KOPT-K1 (cell line): ENCODE measurements around the gene ASXL1.
"Not testable (repeated sequence)": the region's sequence is repeated elsewhere in the genome, so short reads cannot be mapped to it uniquely, and the experiment has no call there.

Source experiments
- H3K27ac ChIP-seq: fragments of 200-600 bp; sonication (generic); 2 replicates; pipeline ENCODE4 v1.5.1; 2016; ENCODE audit warnings: antibody characterized with exemption, mild to moderate bottlenecking, low read depth, low read length; ENCODE audit not compliant: poor library complexity, severe bottlenecking
- H3K36me3 ChIP-seq: fragments of 200-600 bp; sonication (generic); 2 replicates; pipeline ENCODE4 v1.5.1; 2017; ENCODE audit warnings: antibody characterized with exemption, mild to moderate bottlenecking, low read length, moderate library complexity; ENCODE audit not compliant: insufficient read depth
- H3K9me3 ChIP-seq: fragments of 200-600 bp; sonication (generic); 2 replicates; pipeline ENCODE4 v1.5.1; 2017; ENCODE audit warnings: antibody characterized with exemption, low read length, mild to moderate bottlenecking; ENCODE audit not compliant: insufficient read depth, poor library complexity, severe bottlenecking

Gene ASXL1

DNA sequence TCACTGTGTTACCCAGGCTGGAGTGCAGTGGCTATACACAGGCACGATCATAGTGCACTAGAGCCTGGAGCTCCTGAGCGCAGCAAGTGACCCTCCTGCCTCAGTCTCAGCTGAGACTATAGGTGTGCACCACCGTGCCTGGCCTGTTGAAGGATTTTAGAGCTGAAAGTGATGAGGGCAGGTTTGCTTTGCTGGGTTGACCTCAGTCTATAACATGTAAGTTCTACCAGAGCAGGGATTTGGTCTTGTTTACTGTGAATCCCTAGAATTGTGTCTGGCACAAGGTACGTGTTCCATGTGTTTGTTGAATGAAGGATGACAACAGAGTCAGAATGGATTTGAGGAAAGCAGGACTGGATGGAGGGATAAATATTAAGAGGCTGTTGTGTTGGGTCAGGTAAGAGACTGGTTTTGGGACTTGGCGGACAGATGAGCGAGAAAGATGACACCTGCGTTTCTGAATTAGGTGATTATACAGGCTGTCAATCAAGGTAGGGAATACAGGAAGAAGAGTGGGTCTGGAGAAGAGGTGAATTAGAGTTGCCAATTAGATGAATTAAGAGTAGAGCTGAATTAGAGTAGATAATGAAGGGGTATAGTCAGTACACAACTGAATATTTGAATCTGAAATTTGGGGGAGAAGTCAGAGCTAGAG lies 6.5 kb downstream of the ASXL1 start:
- peaks cover 44% of the 10 kb centered on the region for H3K36me3 ChIP-seq

DNA sequence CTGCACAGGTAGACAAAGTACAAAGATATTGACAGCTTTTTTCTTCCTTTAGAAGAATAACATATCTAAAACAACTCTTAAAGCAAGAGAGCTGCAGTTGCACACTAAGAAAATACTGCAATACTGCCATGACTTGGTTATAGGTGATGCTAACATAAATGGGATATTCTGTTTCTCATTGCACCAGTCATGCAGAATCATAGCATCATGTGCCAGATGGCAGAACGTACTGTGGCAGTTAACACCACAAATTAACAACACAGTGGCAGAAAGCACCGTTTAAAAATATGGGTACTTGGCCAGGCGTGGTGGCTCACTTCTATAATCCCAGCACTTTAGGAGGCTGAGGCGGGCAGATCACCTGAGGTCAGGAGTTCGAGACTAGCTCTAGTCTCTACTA lies 7.4 kb downstream of the ASXL1 start:
- Histone ChIP-seq H3K36me3 (peaks cover 50% of the 10 kb centered on the region), H3K9me3 (no peaks in the 10 kb centered on the region), H3K27ac (no peak overlapping the region)

More for the DNA sequence above, 6.5 kb downstream of the ASXL1 start:
- Histone ChIP-seq H3K27ac (no peak overlapping the region), H3K9me3 (no peaks in the 10 kb centered on the region)

DNA sequence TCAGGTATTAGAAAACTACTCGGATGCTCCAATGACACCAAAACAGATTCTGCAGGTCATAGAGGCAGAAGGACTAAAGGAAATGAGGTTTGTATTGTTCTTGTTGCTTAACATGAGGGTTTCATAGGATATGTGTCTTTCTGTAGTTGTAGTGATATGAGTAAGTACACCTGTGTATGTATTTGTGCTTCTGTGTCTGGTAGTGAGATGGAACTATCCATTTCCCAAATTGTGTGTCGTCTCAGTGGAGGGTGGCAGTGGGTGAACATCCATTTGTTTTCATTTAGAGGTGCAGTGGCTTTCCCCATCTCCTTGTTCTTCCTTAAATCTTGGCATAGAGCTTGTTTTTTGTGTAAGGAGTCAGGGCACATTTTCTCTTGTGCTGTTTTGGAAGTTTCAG lies 8.2 kb downstream of the ASXL1 start:
- H3K9me3 ChIP-seq, result no peaks in the 10 kb centered on the region
- H3K27ac ChIP-seq, result no peak overlapping the region
- H3K36me3 ChIP-seq, result peaks cover 52% of the 10 kb centered on the region

DNA sequence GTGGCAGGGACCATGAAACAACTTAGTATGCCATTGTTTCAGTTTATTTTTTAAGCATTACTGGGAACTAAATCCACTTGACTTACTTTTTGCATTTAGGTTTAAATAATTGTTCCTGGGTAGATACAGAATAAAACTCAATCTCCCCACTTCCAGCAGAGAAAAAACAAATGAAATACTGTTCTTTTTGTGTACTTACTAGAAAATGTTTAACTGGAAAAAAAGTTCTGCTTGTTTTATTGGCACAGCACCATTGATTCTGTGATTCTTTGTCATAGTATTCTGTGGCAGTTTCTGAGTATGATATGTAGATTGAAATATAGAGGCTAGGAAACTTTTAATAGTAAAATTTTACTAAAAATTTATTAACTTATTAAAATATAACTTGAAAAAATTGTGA lies 10.2 kb downstream of the ASXL1 start:
- Histone ChIP-seq H3K9me3 (no peaks in the 10 kb centered on the region), H3K27ac (no peak overlapping the region), H3K36me3 (peaks cover 71% of the 10 kb centered on the region)

DNA sequence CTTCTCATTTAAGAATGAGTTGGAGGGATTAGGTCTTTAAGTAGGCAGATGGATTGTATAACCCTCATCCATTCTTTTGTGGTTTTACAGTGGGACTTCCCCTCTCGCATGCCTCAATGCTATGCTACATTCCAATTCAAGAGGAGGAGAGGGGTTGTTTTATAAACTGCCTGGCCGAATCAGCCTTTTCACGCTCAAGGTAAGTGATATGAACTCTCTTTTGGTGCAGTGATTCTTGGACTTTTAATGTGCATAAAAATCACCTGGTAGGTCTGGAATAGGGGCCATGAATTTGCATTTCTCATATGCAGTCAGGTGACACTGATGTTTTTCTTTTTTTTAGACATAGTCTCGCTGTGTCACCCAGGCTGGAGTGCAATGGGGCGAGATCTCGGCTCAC lies 10.8 kb downstream of the ASXL1 start:
- Histone ChIP-seq H3K9me3 (no peaks in the 10 kb centered on the region), H3K27ac (no peak overlapping the region), H3K36me3 (peaks cover 77% of the 10 kb centered on the region)

DNA sequence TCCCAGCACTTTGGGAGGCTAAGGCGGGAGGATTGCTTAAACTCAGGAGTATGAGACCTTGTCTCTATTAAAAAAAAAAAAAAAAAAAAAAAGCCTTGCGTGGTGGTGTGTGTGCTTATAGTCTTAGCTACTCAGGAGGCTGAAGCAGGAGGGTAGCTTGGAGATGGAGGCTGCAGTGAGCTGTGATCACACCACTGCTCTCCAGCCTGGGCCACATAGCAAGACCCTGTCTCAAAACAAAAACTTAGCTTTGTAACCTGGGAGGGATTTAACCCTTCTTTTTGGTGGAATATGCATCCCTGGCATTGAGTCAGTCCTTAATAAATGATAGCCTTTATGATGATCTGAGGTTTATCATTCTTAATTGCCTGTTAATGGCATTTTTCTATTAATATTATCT lies 12.8 kb downstream of the ASXL1 start:
- Histone ChIP-seq H3K27ac (no peak overlapping the region), H3K9me3 (no peaks in the 10 kb centered on the region), H3K36me3 (peaks cover 96% of the 10 kb centered on the region)

DNA sequence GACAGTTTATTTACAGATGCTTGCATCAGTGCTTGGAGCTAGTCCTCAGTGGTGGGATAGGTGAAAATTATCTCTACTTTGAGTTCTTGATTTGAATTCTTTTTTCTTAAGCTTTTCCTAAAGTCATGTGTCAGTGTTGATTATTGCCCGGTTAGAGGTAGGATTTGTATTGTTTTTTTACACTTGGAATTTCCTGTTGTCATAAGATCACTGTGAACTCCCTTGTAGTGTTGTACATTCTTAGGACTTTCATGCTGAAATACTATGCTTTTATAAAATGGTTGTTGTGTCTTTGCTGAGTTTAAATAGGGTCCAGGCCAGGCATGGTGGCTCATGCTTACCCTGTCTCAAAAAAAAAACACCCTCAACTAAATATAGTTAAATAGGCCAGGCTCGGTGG lies 20.3 kb downstream of the ASXL1 start:
- Histone ChIP-seq H3K36me3 (peaks cover 78% of the 10 kb centered on the region), H3K27ac (no peak overlapping the region), H3K9me3 (no peaks in the 10 kb centered on the region)

DNA sequence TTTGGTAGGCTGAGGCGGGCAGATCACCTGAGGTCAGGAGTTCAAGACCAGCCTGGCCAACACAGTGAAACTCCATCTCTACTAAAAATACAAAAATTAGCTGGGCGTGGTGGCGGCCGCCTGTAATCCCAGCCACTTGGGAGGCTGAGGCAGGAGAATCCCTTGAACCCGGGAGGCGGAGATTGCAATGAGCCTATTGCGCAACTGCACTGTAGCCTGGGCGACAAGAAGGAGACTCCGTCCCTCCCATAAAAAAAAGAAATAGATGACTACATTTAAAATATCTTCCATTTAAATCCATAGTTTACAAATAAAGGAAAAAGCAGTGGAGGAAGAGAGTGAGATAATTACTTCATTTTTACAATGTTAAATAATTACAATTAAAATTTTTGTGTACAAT lies 21.9 kb downstream of the ASXL1 start:
- not testable (repeated sequence) for H3K9me3 ChIP-seq, H3K27ac ChIP-seq
- H3K36me3 ChIP-seq, result peaks cover 67% of the 10 kb centered on the region

DNA sequence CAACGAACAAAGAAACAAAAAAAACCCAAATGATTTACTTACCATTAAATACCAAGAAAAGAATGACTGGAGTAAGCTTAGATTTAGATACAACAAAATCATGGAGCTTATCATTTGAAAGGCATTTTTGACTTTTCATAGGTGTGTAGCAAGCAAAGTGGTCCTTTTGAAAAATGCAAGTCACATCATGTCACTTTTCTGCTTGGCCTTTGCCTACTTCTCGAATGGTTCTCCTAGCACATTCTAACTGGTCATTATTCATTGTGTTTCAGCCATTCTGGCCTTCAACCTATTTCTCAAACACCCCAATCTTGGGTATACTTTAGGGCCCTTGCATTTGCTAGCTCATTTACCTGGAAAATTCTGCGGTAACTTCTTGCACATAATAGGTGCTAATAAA lies 22.6 kb downstream of the ASXL1 start:
- Histone ChIP-seq H3K27ac (no peak overlapping the region), H3K9me3 (no peaks in the 10 kb centered on the region), H3K36me3 (peaks cover 60% of the 10 kb centered on the region)

DNA sequence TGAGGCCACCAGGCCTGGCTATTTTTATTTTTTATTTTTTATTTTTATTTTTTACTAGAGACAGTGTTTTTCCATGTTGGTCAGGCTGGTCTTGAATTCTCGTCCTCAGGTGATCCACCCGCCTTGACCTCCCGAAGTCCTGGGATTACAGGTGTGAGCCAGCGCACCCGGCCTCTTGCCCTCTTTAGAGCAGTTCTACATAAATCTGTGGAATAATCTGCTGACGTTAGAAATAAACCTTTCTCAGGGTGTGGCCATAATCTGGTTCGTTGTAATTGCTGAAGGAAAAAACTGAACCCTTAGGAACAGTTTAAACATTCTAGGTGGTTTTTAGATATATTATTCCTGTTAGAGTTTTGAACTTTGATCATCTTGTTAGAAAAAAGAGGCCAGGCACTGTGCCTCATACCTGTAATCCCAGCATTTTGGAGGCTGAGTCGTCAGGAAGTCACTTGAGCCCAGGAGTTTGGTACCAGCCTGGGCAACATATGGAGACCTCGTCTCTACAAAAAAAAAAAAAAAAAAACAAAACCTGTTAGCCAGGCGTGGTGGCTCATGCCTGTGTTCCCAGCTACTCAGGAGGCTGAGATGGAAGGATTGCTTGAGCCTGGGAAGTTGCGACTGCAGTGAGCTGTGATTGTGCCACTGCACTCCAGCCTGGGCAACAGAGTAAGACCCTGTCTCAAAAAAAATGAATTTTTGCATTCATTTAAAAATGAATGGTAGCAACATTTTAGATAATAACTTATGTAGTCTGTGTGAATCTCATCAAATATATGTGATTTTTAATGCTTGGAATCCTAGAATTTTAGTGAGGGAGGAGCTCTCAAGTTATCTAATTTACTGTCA lies 24.2 kb downstream of the ASXL1 start:
- Histone ChIP-seq H3K36me3 (peaks cover 56% of the 10 kb centered on the region), H3K9me3 (no peaks in the 10 kb centered on the region), H3K27ac (no peak overlapping the region)

DNA sequence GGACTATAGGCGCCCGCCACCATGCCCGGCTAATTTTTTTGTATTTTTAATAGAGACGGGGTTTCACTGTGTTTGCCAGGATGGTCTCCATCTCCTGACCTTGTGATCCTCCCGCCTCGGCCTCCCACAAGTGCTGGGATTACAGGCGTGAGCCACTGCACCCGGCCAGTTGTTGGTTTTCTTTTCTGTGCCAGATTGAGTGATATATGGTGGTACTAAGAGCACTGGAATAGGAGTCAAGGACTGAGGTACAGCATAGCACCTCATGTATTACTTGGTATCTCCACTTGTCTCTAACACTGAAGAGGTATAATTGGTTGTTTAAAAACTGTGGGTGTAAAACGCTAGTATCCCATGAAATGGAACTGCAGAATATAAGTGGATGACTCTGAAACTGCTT lies 25.3 kb downstream of the ASXL1 start:
- not testable (repeated sequence) for H3K27ac ChIP-seq, H3K9me3 ChIP-seq
- H3K36me3 ChIP-seq, result peaks cover 45% of the 10 kb centered on the region

DNA sequence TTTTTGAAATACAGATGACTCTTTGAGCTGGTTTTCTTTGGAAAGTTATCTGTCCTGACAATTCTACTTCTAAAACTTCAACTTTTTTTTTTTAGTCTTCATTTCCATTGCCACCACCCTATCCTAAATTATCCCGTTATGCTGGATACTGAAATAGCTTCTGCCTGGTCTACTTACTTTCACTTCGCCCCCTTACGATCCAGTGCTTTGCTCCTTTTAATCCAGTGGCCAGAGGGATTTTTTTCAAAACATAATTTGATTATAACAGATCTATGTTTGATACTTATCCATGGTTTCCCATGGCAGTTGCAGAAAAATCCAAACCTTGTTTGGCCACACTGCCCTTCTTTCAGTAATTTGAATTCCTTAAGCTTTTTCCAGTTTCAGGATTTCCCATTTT lies 27.4 kb downstream of the ASXL1 start:
- H3K27ac ChIP-seq, result no peak overlapping the region
- H3K9me3 ChIP-seq, result no peaks in the 10 kb centered on the region
- H3K36me3 ChIP-seq, result peaks cover 45% of the 10 kb centered on the region

DNA sequence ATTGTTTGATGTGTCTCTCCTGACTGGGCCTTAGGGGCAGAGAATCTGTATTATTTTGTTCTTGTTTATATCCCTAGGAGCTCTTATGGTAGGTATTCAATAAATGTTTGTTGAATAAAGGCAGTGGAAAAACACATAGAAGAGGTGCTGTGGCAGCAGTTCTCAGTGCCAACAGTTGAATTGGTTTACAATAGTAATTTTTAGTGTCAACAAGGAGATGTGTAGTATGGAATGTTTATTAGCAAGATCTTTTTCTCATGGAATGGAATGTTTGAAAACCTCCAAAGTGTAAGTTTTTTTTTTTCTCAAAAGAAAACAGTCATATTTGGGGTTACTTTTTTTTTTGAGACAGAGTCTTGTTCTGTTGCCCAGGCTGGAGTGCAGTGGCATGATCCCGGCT lies 28.0 kb downstream of the ASXL1 start:
- Histone ChIP-seq H3K27ac (no peak overlapping the region), H3K9me3 (no peaks in the 10 kb centered on the region), H3K36me3 (peaks cover 45% of the 10 kb centered on the region)

DNA sequence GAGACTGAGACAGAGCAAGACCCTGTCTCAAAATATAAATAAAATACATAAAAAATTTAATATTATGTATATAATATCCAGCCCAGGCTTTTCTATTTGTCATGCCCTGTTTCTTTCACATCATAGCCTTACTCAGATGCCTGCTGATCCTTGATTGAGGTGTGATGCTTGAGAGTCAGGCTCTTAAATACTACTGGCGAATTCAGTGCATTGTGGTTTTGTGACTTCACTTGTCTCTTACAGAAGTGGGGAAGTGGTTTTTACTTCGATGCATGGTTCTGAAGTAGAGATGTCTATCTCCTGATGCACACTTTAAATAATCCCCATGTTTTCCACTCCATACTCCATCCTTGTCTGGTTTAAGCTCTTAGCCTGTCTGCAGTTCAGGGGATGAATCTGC lies 29.1 kb downstream of the ASXL1 start:
- Histone ChIP-seq H3K36me3 (peaks cover 52% of the 10 kb centered on the region), H3K9me3 (no peaks in the 10 kb centered on the region), H3K27ac (peak overlapping the region; percentile 9)

DNA sequence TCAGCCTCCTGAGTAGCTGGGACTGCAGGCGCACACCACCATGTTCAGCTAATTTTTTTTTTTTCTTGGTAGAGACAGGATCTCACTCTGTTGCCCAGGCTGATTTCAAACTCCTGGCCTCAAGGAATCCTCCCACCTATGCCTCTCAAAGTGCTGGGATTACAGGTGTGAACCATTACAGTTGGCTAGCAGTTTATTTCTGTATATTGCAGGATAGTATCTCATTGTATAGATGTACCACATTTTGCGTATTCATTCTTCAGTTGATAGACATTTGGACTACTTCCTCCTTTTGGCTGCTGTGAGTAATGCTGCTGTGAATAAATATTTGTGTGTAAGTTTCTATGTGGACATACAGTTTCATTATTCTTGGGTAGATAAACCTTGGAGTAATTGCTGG lies 32.9 kb downstream of the ASXL1 start:
- Histone ChIP-seq H3K27ac (no peak overlapping the region), H3K36me3 (peaks cover 73% of the 10 kb centered on the region)

DNA sequence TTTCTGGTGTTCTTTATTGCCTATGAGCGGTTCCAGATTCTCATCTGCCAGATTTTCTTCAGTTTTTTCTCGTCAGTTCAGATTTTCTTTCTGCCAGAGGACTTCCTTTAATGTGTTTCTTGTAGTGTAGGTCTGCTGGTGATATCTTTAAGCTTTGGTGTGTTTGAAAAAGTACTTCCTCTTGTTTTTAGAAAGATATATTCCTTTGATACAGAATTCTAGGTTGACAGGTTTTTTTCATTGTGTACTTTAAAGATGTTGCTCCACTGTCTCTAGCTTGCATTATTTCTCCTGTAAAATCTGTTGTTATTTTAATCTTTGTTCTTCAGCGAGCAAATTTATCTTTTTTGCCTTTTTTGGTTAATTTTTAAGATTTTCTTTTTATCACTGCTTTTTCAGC lies 36.9 kb downstream of the ASXL1 start:
- peaks cover 18% of the 10 kb centered on the region for H3K9me3 ChIP-seq
- H3K27ac ChIP-seq, result no peak overlapping the region
- peaks cover 82% of the 10 kb centered on the region for H3K36me3 ChIP-seq

More for the DNA sequence above, 32.9 kb downstream of the ASXL1 start:
- peaks cover 18% of the 10 kb centered on the region for H3K9me3 ChIP-seq
